ENCODE results near the gene LRP1B.

The LRP1B gene

GRCh38 chr2:140269000-140269399 is 1861.8 kb downstream of the LRP1B start:
- no peak for DNase-seq (ENCODE audit: low read depth in 1 of 2, low spot score in 1 of 2)
- TF ChIP-seq JUND (IDR thresholded peaks at IDR 0.05; ENCODE audit: low read depth): no peak
- in situ Hi-C loops (cut with HindIII; ENCODE audit: low pct_unique_long_range_greater_than_20kb, low sequenced_read_pairs): no loop called here

- in situ Hi-C loops (cut with HindIII; ENCODE audit: low pct_unique_long_range_greater_than_20kb, low sequenced_read_pairs): no loop called here
- no peak for DNase-seq (ENCODE audit: low read depth in 1 of 2, low spot score in 1 of 2)
- TF ChIP-seq JUND (IDR thresholded peaks at IDR 0.05; ENCODE audit: low read depth): no peak
Measured at GRCh38 chr2:140262908-140263307, 1867.9 kb downstream of the LRP1B start.

- no peak for TF ChIP-seq JUND (IDR thresholded peaks at IDR 0.05; ENCODE audit: low read depth)
- DNase-seq (ENCODE audit: low read depth in 1 of 2, low spot score in 1 of 2): no peak
- in situ Hi-C loops (cut with HindIII; ENCODE audit: low pct_unique_long_range_greater_than_20kb, low sequenced_read_pairs): no loop called here
Measured at GRCh38 chr2:140257692-140258300, 1873.0 kb downstream of the LRP1B start.

GRCh38 chr2:140256080-140256479 is 1874.7 kb downstream of the LRP1B start:
- no peak for TF ChIP-seq JUND (IDR thresholded peaks at IDR 0.05; ENCODE audit: low read depth)
- in situ Hi-C loops (cut with HindIII; ENCODE audit: low pct_unique_long_range_greater_than_20kb, low sequenced_read_pairs): no loop called here
- no peak for DNase-seq (ENCODE audit: low read depth in 1 of 2, low spot score in 1 of 2)

DNA sequence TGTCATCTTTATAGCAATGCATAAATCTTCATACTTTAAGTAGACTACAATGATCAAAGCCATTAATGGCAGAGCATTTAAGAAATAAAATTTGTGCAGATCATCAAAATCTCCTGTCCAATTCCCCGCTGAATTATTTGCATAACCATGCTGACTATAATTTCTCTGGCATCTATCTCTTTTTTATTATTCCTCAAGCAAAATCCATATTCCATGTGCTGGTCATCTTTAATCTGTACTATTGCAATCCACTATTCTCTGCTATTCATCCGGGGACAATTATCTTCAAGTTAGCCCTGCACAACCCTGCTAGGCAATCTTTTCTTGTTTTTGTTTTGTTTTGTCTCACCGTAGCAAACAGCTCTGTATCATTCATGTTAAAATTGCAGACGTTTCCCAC is 1881.0 kb downstream of the LRP1B start:
- in situ Hi-C loops (cut with HindIII; ENCODE audit: low pct_unique_long_range_greater_than_20kb, low sequenced_read_pairs): no loop called here
- no peak for DNase-seq (ENCODE audit: low read depth in 1 of 2, low spot score in 1 of 2)
- no peak for TF ChIP-seq JUND (IDR thresholded peaks at IDR 0.05; ENCODE audit: low read depth)

GRCh38 chr2:140248623-140249022 is 1882.2 kb downstream of the LRP1B start:
- TF ChIP-seq JUND (IDR thresholded peaks at IDR 0.05; ENCODE audit: low read depth): no peak
- in situ Hi-C loops (cut with HindIII; ENCODE audit: low pct_unique_long_range_greater_than_20kb, low sequenced_read_pairs): no loop called here
- DNase-seq (ENCODE audit: low read depth in 1 of 2, low spot score in 1 of 2): no peak

- in situ Hi-C loops (cut with HindIII; ENCODE audit: low pct_unique_long_range_greater_than_20kb, low sequenced_read_pairs): no loop called here
- no peak for TF ChIP-seq JUND (IDR thresholded peaks at IDR 0.05; ENCODE audit: low read depth)
- DNase-seq (ENCODE audit: low read depth in 1 of 2, low spot score in 1 of 2): no peak
Measured at GRCh38 chr2:140247451-140248195, 1883.2 kb downstream of the LRP1B start.

DNA sequence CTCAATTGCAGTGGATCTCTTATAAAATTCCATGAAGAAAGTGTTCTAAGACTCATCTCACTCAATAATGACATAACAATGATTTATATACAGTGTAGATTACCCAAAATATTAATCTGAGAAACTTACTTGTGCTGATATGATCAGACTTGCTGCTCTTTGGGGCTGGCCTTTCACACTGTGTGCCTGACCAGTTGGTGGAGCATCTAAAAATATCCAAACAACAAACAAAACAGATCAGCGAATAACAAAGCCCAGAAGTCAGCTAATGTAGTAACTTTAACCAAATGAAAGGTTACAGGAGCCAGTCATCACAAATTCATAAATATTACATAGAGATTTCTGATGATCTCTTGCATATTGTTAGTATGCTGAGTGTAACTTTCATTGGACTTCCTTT is 1883.9 kb downstream of the LRP1B start:
- no peak for TF ChIP-seq JUND (IDR thresholded peaks at IDR 0.05; ENCODE audit: low read depth)
- DNase-seq (ENCODE audit: low read depth in 1 of 2, low spot score in 1 of 2): no peak
- in situ Hi-C loops (cut with HindIII; ENCODE audit: low pct_unique_long_range_greater_than_20kb, low sequenced_read_pairs): no loop called here

- no peak for DNase-seq (ENCODE audit: low read depth in 1 of 2, low spot score in 1 of 2)
- in situ Hi-C loops (cut with HindIII; ENCODE audit: low pct_unique_long_range_greater_than_20kb, low sequenced_read_pairs): no loop called here
Measured at GRCh38 chr2:140246058-140246457, 1884.8 kb downstream of the LRP1B start.

DNA sequence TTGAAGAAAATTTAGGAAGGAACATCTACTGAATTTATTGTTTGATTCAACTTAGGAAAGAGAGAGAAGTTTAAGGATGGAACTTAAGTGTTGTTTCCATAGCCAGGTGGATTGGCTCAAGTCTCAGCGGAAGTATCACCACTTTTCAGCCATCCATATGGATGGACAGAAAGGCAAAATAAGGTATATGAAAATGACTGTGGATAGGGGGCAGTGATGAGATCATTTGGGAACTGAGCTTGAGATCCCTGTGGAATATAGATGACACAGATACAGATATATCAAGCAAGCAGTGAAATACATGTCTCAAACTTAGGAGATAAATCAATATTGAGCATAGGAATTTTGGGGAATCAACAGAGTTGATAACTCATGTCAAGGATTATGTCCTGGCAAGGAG is 1887.9 kb downstream of the LRP1B start:
- DNase-seq (ENCODE audit: low read depth in 1 of 2, low spot score in 1 of 2): no peak
- no peak for TF ChIP-seq JUND (IDR thresholded peaks at IDR 0.05; ENCODE audit: low read depth)
- in situ Hi-C loops (cut with HindIII; ENCODE audit: low pct_unique_long_range_greater_than_20kb, low sequenced_read_pairs): no loop called here

More at GRCh38 chr2:140246058-140246457, 1884.8 kb downstream of the LRP1B start:
- no peak for TF ChIP-seq JUND (IDR thresholded peaks at IDR 0.05; ENCODE audit: low read depth)

DNA sequence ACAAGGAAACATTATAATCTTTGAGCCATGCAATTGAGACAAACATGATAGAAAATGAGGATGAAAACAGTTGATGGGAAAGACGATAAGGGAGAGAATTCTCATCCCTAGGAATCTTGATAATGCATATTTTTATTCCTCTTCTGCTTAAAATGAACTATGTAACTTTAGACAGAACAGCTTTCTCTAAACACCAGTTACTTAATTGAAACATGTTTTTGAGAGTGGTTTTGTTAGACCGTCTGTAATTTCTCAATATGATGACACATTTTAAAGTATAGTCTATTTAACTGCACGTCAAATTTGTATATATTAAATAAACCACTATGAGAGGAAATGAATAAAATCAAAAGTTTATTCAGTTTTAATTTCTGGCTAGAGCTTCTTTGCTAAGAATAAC is 1896.7 kb downstream of the LRP1B start:
- no peak for DNase-seq (ENCODE audit: low read depth in 1 of 2, low spot score in 1 of 2)
- TF ChIP-seq JUND (IDR thresholded peaks at IDR 0.05; ENCODE audit: low read depth): no peak
- in situ Hi-C loops (cut with HindIII; ENCODE audit: low pct_unique_long_range_greater_than_20kb, low sequenced_read_pairs): no loop called here

DNA sequence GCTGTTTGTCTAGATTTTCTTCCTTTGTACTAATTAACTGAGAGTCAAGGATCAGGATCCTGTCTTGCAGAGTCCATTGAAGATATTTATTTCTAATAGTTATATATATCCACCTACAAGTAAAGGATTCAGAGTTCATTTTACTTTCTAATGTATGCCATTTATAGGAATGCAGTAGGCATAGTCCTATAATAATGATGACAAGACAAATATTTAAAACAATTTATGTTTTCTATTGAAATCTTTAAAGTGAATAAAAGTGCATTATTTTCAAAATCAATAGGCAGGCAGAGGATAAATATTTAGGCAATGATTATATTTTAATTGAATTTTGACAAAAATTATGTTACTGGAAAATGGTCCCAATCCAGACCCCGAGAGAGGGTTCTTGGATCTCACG is 1919.9 kb downstream of the LRP1B start:
- TF ChIP-seq JUND (IDR thresholded peaks at IDR 0.05; ENCODE audit: low read depth): no peak
- in situ Hi-C loops (cut with HindIII; ENCODE audit: low pct_unique_long_range_greater_than_20kb, low sequenced_read_pairs): no loop called here
- no peak for DNase-seq (ENCODE audit: low read depth in 1 of 2, low spot score in 1 of 2)

- TF ChIP-seq JUND (IDR thresholded peaks at IDR 0.05; ENCODE audit: low read depth): no peak
- in situ Hi-C loops (cut with HindIII; ENCODE audit: low pct_unique_long_range_greater_than_20kb, low sequenced_read_pairs): no loop called here
- DNase-seq (ENCODE audit: low read depth in 1 of 2, low spot score in 1 of 2): no peak
Measured at GRCh38 chr2:140205093-140205492, 1925.7 kb downstream of the LRP1B start.

Measured in T47D (cell line).